ENCODE results near the gene KCTD10.

The KCTD10 gene

DNA sequence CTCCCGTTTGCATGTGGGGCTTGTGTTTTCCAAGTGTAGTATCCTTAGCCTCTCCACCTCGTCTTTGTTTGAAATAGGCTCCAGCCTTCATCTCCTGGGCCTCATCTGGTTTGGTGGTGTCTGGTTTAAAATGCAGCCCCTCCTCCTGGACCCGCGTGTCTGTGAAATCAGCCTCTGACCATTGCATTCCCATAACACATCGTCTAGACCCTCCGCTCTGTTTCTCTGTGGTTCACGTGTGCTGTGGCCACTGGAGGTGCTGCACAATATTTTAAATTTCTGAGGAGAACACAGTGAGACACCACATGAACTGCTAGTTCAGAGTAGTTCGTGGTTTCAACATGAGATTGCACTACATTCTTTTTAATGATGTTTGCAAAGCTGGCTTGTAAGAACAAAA, 36.0 kb upstream of the KCTD10 start:
- no peak overlapping the region for H3K27ac ChIP-seq (ENCODE audit: low read depth, low read length, severe bottlenecking)
- H3K4me1 ChIP-seq (ENCODE audit: control insufficient read depth, insufficient read depth, low read length, poor library complexity, severe bottlenecking) = no peaks in the 10 kb centered on the region
- H3K9me3 ChIP-seq (ENCODE audit: control insufficient read depth, low read length) = no peaks in the 10 kb centered on the region
- H3K36me3 ChIP-seq (ENCODE audit: control insufficient read depth, insufficient read depth, low read length) = peaks cover 71% of the 10 kb centered on the region
- 85 to 95% methylated on average over 5 to 6 of the region's 8 CpGs for WGBS, 2 experiments (ENCODE audit: insufficient coverage in 2 of 2)
- H3K4me3 ChIP-seq (ENCODE audit: extremely low read depth, insufficient read depth, low read length, poor library complexity, severe bottlenecking) = no peak overlapping the region

GRCh38 chr12:109512608-109513007, 35.5 kb upstream of the KCTD10 start:
- Histone ChIP-seq H3K27ac (ENCODE audit: low read depth, low read length, severe bottlenecking) (no peak overlapping the region), H3K4me3 (ENCODE audit: extremely low read depth, insufficient read depth, low read length, poor library complexity, severe bottlenecking) (no peak overlapping the region), H3K9me3 (ENCODE audit: control insufficient read depth, low read length) (no peaks in the 10 kb centered on the region), H3K36me3 (ENCODE audit: control insufficient read depth, insufficient read depth, low read length) (peaks cover 71% of the 10 kb centered on the region), H3K4me1 (ENCODE audit: control insufficient read depth, insufficient read depth, low read length, poor library complexity, severe bottlenecking) (no peaks in the 10 kb centered on the region)
- 79 to 100% methylated on average over 1 of the region's 1 CpG for WGBS, 2 experiments (ENCODE audit: insufficient coverage in 2 of 2)

DNA sequence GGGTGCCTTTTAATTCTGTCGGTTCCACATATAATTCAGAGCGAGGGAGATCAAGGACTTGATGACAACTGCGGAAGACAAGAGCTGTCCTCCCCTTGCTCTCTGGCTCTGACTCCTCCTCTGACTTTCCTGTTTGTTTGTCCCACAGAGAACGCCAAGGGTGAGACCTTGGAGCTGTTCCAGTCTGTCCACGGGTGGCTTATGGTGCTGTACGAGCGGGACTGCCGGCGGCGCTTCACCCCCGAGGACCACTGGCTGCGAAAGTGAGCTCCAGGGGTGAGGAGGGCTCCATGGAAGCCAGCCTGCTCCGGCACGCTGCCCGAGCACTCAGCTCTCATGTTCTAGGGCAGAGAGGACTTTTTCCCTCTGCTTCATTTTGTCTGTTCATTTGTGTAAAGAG, 33.1 kb upstream of the KCTD10 start:
- Histone ChIP-seq H3K4me3 (ENCODE audit: extremely low read depth, insufficient read depth, low read length, poor library complexity, severe bottlenecking) (no peak overlapping the region), H3K36me3 (ENCODE audit: control insufficient read depth, insufficient read depth, low read length) (peaks cover 74% of the 10 kb centered on the region), H3K4me1 (ENCODE audit: control insufficient read depth, insufficient read depth, low read length, poor library complexity, severe bottlenecking) (no peaks in the 10 kb centered on the region), H3K9me3 (ENCODE audit: control insufficient read depth, low read length) (no peaks in the 10 kb centered on the region), H3K27ac (ENCODE audit: low read depth, low read length, severe bottlenecking) (no peak overlapping the region)
- 94 to 95% methylated on average over 15 of the region's 15 CpGs for WGBS, 2 experiments (ENCODE audit: insufficient coverage in 2 of 2)

DNA sequence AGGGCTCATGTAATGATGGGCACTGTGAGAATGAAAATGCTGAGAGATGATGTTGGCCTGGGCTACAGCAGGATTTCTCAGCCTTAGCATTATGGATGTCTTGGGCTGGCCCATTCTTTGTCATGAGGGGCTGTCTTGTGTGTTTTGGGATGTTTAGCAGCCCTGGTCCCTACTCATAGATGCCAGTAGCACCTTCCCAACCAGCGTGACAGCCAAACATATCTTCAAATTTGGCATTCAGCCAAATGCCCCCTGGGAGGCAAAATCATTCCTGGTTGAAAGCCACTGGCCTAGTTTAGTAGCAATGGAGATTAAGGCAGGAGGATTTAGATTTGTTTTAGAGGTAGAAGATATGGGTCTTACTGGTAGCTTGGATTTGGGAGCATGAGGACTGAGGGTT, 27.0 kb upstream of the KCTD10 start:
- H3K9me3 ChIP-seq (ENCODE audit: control insufficient read depth, low read length) = no peaks in the 10 kb centered on the region
- no peak overlapping the region for H3K4me3 ChIP-seq (ENCODE audit: extremely low read depth, insufficient read depth, low read length, poor library complexity, severe bottlenecking)
- no peak overlapping the region for H3K27ac ChIP-seq (ENCODE audit: low read depth, low read length, severe bottlenecking)
- no peaks in the 10 kb centered on the region for H3K4me1 ChIP-seq (ENCODE audit: control insufficient read depth, insufficient read depth, low read length, poor library complexity, severe bottlenecking)
- peaks cover 87% of the 10 kb centered on the region for H3K36me3 ChIP-seq (ENCODE audit: control insufficient read depth, insufficient read depth, low read length)
- 80% methylated on average over 1 of the region's 1 CpG; no CpG with 5 or more reads in 1 of the 2 experiments for WGBS, 2 experiments (ENCODE audit: insufficient coverage in 2 of 2)

- WGBS, 2 experiments (ENCODE audit: insufficient coverage in 2 of 2) = 94 to 100% methylated on average over 1 to 2 of the region's 3 CpGs
- H3K36me3 ChIP-seq (ENCODE audit: control insufficient read depth, insufficient read depth, low read length) = peaks cover 91% of the 10 kb centered on the region
Measured at GRCh38 chr12:109503611-109504010, 26.5 kb upstream of the KCTD10 start.

DNA sequence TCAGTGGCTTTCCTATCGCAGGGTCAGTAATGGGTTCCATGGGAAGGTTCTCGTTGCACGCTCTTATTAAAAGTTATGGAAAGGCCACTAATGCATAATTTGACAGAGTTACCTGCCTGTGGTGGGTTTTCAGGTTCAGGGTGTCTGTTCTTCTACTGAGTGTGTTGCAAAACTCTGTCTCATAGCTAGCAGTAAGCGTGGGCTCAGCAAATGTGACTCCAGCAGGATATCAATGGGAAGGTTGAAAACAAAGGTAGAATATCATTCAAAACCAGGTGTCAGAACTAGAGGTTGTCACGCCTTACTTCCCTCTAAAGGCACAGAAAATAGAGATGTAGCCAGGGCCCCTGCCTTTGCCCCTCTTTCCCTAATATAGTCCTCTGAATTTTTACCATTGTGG, 25.2 kb upstream of the KCTD10 start:
- Histone ChIP-seq H3K4me1 (ENCODE audit: control insufficient read depth, insufficient read depth, low read length, poor library complexity, severe bottlenecking) (peaks cover 9% of the 10 kb centered on the region), H3K9me3 (ENCODE audit: control insufficient read depth, low read length) (no peaks in the 10 kb centered on the region), H3K36me3 (ENCODE audit: control insufficient read depth, insufficient read depth, low read length) (peaks cover 87% of the 10 kb centered on the region), H3K4me3 (ENCODE audit: extremely low read depth, insufficient read depth, low read length, poor library complexity, severe bottlenecking) (no peak overlapping the region), H3K27ac (ENCODE audit: low read depth, low read length, severe bottlenecking) (no peak overlapping the region)
- WGBS, 2 experiments (ENCODE audit: insufficient coverage in 2 of 2) = 83 to 97% methylated on average over 2 to 4 of the region's 5 CpGs

More at GRCh38 chr12:109503611-109504010, 26.5 kb upstream of the KCTD10 start:
- Histone ChIP-seq H3K4me3 (ENCODE audit: extremely low read depth, insufficient read depth, low read length, poor library complexity, severe bottlenecking) (no peak overlapping the region), H3K4me1 (ENCODE audit: control insufficient read depth, insufficient read depth, low read length, poor library complexity, severe bottlenecking) (no peaks in the 10 kb centered on the region), H3K9me3 (ENCODE audit: control insufficient read depth, low read length) (no peaks in the 10 kb centered on the region), H3K27ac (ENCODE audit: low read depth, low read length, severe bottlenecking) (no peak overlapping the region)

DNA sequence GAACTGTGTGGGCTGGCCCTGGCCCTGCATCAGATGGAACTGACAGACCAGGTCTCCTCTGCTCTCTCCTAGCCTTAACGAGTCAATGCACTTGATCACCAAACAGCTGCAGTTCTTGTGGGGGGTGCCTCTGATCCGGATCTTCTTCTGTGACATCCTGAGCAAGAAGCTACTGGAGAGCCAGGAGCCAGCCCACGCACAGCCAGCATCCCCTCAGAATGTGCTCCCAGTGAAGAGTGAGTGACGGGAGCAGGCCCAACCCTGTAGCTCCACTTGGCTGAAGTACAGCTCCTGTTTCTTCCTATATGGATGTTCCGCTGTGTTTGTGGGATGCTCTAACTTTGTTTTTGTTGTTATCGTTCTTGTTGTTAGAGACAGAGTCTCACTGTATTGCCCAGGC, 24.2 kb upstream of the KCTD10 start:
- peaks cover 12% of the 10 kb centered on the region for H3K4me1 ChIP-seq (ENCODE audit: control insufficient read depth, insufficient read depth, low read length, poor library complexity, severe bottlenecking)
- no peak overlapping the region for H3K27ac ChIP-seq (ENCODE audit: low read depth, low read length, severe bottlenecking)
- peaks cover 81% of the 10 kb centered on the region for H3K36me3 ChIP-seq (ENCODE audit: control insufficient read depth, insufficient read depth, low read length)
- H3K4me3 ChIP-seq (ENCODE audit: extremely low read depth, insufficient read depth, low read length, poor library complexity, severe bottlenecking) = no peak overlapping the region
- no peaks in the 10 kb centered on the region for H3K9me3 ChIP-seq (ENCODE audit: control insufficient read depth, low read length)
- 89 to 95% methylated on average over 6 of the region's 6 CpGs for WGBS, 2 experiments (ENCODE audit: insufficient coverage in 2 of 2)

DNA sequence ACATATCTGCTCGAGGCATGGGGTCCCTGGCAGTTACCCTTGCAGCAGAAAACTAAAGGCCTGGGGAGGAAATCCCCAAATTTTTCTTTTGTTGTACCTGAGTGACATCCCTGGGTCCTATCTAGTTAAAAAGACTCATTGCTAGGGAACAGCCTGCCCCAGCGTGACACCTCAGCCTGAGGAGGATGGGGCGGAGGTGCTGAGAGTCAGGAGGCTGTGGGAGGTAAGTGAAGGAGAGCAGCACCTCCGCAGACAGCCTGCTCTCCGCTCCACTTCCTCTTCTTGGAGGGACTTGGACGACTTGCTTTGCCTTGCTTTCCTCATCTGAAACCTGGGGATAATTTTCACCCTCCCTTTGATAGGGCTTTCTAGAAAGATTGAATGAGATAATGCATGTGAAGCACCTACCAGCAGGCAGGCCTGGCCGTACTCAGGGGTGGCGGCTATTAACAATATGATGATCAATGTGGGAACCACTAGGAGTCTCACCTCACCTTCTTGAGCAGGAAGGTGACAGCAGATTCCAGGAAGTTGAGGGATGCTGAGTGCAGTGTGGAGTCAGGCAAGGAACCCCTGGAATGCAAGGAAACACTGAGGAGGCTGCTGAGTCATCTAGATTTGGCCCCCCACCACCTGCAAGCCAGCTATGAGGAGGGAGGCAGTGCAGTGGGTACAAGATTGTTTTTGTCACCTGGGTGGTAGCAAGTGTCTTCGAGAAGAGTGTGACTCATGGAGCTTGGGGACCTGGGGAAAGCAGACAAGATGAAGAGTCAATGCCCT, 23.5 kb upstream of the KCTD10 start:
- H3K9me3 ChIP-seq (ENCODE audit: control insufficient read depth, low read length) = peaks cover 4% of the 10 kb centered on the region
- peaks cover 82% of the 10 kb centered on the region for H3K36me3 ChIP-seq (ENCODE audit: control insufficient read depth, insufficient read depth, low read length)
- WGBS, 2 experiments (ENCODE audit: insufficient coverage in 2 of 2) = 83 to 87% methylated on average over 7 to 8 of the region's 9 CpGs
- H3K4me3 ChIP-seq (ENCODE audit: extremely low read depth, insufficient read depth, low read length, poor library complexity, severe bottlenecking) = no peak overlapping the region
- H3K27ac ChIP-seq (ENCODE audit: low read depth, low read length, severe bottlenecking) = no peak overlapping the region
- H3K4me1 ChIP-seq (ENCODE audit: control insufficient read depth, insufficient read depth, low read length, poor library complexity, severe bottlenecking) = peaks cover 12% of the 10 kb centered on the region

GRCh38 chr12:109497675-109498074, 20.6 kb upstream of the KCTD10 start:
- WGBS, 2 experiments (ENCODE audit: insufficient coverage in 2 of 2) = 97 to 98% methylated on average over 5 to 6 of the region's 7 CpGs
- H3K9me3 ChIP-seq (ENCODE audit: control insufficient read depth, low read length) = peaks cover 8% of the 10 kb centered on the region

GRCh38 chr12:109496306-109496705, 19.2 kb upstream of the KCTD10 start:
- Histone ChIP-seq H3K4me3 (ENCODE audit: extremely low read depth, insufficient read depth, low read length, poor library complexity, severe bottlenecking) (no peak overlapping the region), H3K9me3 (ENCODE audit: control insufficient read depth, low read length) (peaks cover 8% of the 10 kb centered on the region), H3K27ac (ENCODE audit: low read depth, low read length, severe bottlenecking) (no peak overlapping the region), H3K36me3 (ENCODE audit: control insufficient read depth, insufficient read depth, low read length) (peaks cover 79% of the 10 kb centered on the region), H3K4me1 (ENCODE audit: control insufficient read depth, insufficient read depth, low read length, poor library complexity, severe bottlenecking) (peaks cover 12% of the 10 kb centered on the region)

More at GRCh38 chr12:109497675-109498074, 20.6 kb upstream of the KCTD10 start:
- Histone ChIP-seq H3K36me3 (ENCODE audit: control insufficient read depth, insufficient read depth, low read length) (peaks cover 80% of the 10 kb centered on the region), H3K4me3 (ENCODE audit: extremely low read depth, insufficient read depth, low read length, poor library complexity, severe bottlenecking) (no peak overlapping the region), H3K27ac (ENCODE audit: low read depth, low read length, severe bottlenecking) (peak overlapping the region; percentile 59), H3K4me1 (ENCODE audit: control insufficient read depth, insufficient read depth, low read length, poor library complexity, severe bottlenecking) (peaks cover 12% of the 10 kb centered on the region)

- peaks cover 8% of the 10 kb centered on the region for H3K9me3 ChIP-seq (ENCODE audit: control insufficient read depth, low read length)
- H3K4me1 ChIP-seq (ENCODE audit: control insufficient read depth, insufficient read depth, low read length, poor library complexity, severe bottlenecking) = peaks cover 12% of the 10 kb centered on the region
- H3K4me3 ChIP-seq (ENCODE audit: extremely low read depth, insufficient read depth, low read length, poor library complexity, severe bottlenecking) = no peak overlapping the region
- H3K36me3 ChIP-seq (ENCODE audit: control insufficient read depth, insufficient read depth, low read length) = peaks cover 79% of the 10 kb centered on the region
- no peak overlapping the region for H3K27ac ChIP-seq (ENCODE audit: low read depth, low read length, severe bottlenecking)
Measured at GRCh38 chr12:109495012-109495411, 17.9 kb upstream of the KCTD10 start.
